C4-2B (cell line): ENCODE results near the gene PTH1R.
A peak's percentile ranks its signal among the peaks of the same experiment; 100 is the strongest.

Experiments used
- H3K27ac ChIP-seq: fragments of 450-650 bp; 2 replicates; pipeline ENCODE4 v1.5.1; 2017
- CTCF ChIP-seq: fragments of 450-650 bp; conservative IDR thresholded peaks from 2 replicates; pipeline ENCODE4 v1.5.1; 2017; ENCODE audit warnings: mild to moderate bottlenecking
- ZFX ChIP-seq: fragments of 450-650 bp; IDR thresholded peaks from 2 replicates; pipeline ENCODE4 v1.6.1; 2017

The PTH1R gene

GRCh38 chr3:46930166-46930944, 52.8 kb downstream of the PTH1R start:
- peak overlapping the region; percentile 64 for H3K27ac ChIP-seq
- TF ChIP-seq CTCF (no peak), ZFX (no peak)

- peak overlapping the region; percentile 64 for H3K27ac ChIP-seq
Observed at GRCh38 chr3:46930945-46931403, 53.5 kb downstream of the PTH1R start.

GRCh38 chr3:46931631-46932331, 54.3 kb downstream of the PTH1R start:
- peak overlapping the region; percentile 64 for H3K27ac ChIP-seq

More at GRCh38 chr3:46930945-46931403, 53.5 kb downstream of the PTH1R start:
- TF ChIP-seq ZFX, result no peak
- TF ChIP-seq CTCF, result no peak

GRCh38 chr3:46932455-46933225, 55.1 kb downstream of the PTH1R start:
- peak overlapping the region; percentile 6; the same call in 1 of the 2 replicates for H3K27ac ChIP-seq
- no peak for TF ChIP-seq ZFX
- TF ChIP-seq CTCF, result no peak

More at GRCh38 chr3:46931631-46932331, 54.3 kb downstream of the PTH1R start:
- no peak for TF ChIP-seq ZFX
- TF ChIP-seq CTCF, result no peak

- TF ChIP-seq CTCF, result no peak
- TF ChIP-seq ZFX, result no peak
- no peak overlapping the region for H3K27ac ChIP-seq
Observed at GRCh38 chr3:46933261-46933660, 55.7 kb downstream of the PTH1R start.

GRCh38 chr3:46934072-46934471, 56.6 kb downstream of the PTH1R start:
- TF ChIP-seq ZFX (no peak), CTCF (no peak)
- H3K27ac ChIP-seq, result no peak overlapping the region
